Ovary (tissue), 3 donors: ENCODE measurements around the gene ZNF557.
"Not testable (repeated sequence)": the region's sequence is repeated elsewhere in the genome, so short reads cannot be mapped to it uniquely, and the experiment has no call there.

Experiments used
- EP300 ChIP-seq: sonication (generic); formaldehyde crosslinking; IDR thresholded peaks from one replicate; pipeline ENCODE4 v1.6.1; 2017; ENCODE audit warnings: antibody characterized with exemption
- POLR2A ChIP-seq: fragments of 450-650 bp; IDR thresholded peaks from one replicate; pipeline ENCODE4 v1.6.1; 2017; ENCODE audit warnings: antibody characterized with exemption, mild to moderate bottlenecking, moderate library complexity
- TF ChIP-seq, protein P1 (sequence below), 3 donors: fragments of 450-650 bp in 2 of 3; fragments of 200-600 bp in 1 of 3; IDR thresholded peaks; one replicate each; pipeline versions ENCODE4 v1.5.1 to v1.8.0; 2016 to 2022; ENCODE audit warnings: antibody characterized with exemption in 3 of 3, mild to moderate bottlenecking in 1 of 3
- donor health status: DM: no; HTN: no; CAD: no.

GRCh38 chr19:7055679-7056078 lies 13.8 kb upstream of the ZNF557 start:
- TF ChIP-seq, protein P1, sequence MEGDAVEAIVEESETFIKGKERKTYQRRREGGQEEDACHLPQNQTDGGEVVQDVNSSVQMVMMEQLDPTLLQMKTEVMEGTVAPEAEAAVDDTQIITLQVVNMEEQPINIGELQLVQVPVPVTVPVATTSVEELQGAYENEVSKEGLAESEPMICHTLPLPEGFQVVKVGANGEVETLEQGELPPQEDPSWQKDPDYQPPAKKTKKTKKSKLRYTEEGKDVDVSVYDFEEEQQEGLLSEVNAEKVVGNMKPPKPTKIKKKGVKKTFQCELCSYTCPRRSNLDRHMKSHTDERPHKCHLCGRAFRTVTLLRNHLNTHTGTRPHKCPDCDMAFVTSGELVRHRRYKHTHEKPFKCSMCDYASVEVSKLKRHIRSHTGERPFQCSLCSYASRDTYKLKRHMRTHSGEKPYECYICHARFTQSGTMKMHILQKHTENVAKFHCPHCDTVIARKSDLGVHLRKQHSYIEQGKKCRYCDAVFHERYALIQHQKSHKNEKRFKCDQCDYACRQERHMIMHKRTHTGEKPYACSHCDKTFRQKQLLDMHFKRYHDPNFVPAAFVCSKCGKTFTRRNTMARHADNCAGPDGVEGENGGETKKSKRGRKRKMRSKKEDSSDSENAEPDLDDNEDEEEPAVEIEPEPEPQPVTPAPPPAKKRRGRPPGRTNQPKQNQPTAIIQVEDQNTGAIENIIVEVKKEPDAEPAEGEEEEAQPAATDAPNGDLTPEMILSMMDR (IDR thresholded peaks at IDR 0.05) = not testable (repeated sequence)
- TF ChIP-seq POLR2A, EP300: not testable (repeated sequence)
